Ishikawa (cell line): ENCODE data around the gene EHBP1L1.

Experiments used
- CEBPB ChIP-seq: IDR thresholded peaks from 2 replicates; pipeline ENCODE4 v1.6.1; 2012
- CREB1 ChIP-seq: IDR thresholded peaks from 2 replicates; pipeline ENCODE4 v1.6.1; 2012; ENCODE audit warnings: low read depth
- EGR1 ChIP-seq: IDR thresholded peaks from 2 replicates; pipeline ENCODE4 v1.6.1; 2012
- EP300 ChIP-seq: IDR thresholded peaks from 2 replicates; pipeline ENCODE4 v1.6.1; 2012; ENCODE audit warnings: borderline replicate concordance
- FOXM1 ChIP-seq: IDR thresholded peaks from 2 replicates; pipeline ENCODE4 v1.6.1; 2012; ENCODE audit warnings: low read depth, borderline replicate concordance
- MAX ChIP-seq: IDR thresholded peaks from 2 replicates; pipeline ENCODE4 v1.6.1; 2012
- NFIC ChIP-seq: IDR thresholded peaks from 2 replicates; pipeline ENCODE4 v1.6.1; 2012
- RAD21 ChIP-seq: IDR thresholded peaks from 2 replicates; pipeline ENCODE4 v1.6.1; 2012; ENCODE audit warnings: low read depth
- REST ChIP-seq: IDR thresholded peaks from 2 replicates; pipeline ENCODE4 v1.6.1; 2012; ENCODE audit warnings: low read depth, mild to moderate bottlenecking
- TAF1 ChIP-seq: IDR thresholded peaks from 2 replicates; pipeline ENCODE4 v1.6.1; 2012; ENCODE audit warnings: low read depth, mild to moderate bottlenecking
- TCF12 ChIP-seq: IDR thresholded peaks from 2 replicates; pipeline ENCODE4 v1.6.1; 2012; ENCODE audit warnings: low read depth
- TEAD4 ChIP-seq: IDR thresholded peaks from 2 replicates; pipeline ENCODE4 v1.6.1; 2012
- USF1 ChIP-seq: IDR thresholded peaks from 2 replicates; pipeline ENCODE4 v1.6.1; 2012
- YY1 ChIP-seq: IDR thresholded peaks from 2 replicates; pipeline ENCODE4 v1.6.1; 2012; ENCODE audit warnings: low read depth
- ZBTB7A ChIP-seq: IDR thresholded peaks from 2 replicates; pipeline ENCODE4 v1.6.1; 2012; ENCODE audit warnings: low read depth

Gene EHBP1L1

GRCh38 chr11:65538232-65538914 lies 37.5 kb upstream of the EHBP1L1 start:
- TF ChIP-seq FOXM1 (no peak), YY1 (no peak), TEAD4 (no peak), MAX (no peak), NFIC (no peak), USF1 (no peak), CEBPB (no peak), REST (no peak), RAD21 (no peak), TAF1 (no peak)

- no peak for TF ChIP-seq CEBPB
- no peak for TF ChIP-seq TAF1
- no peak for TF ChIP-seq TCF12
- no peak for TF ChIP-seq TEAD4
- TF ChIP-seq FOXM1, result no peak
Measured at GRCh38 chr11:65538915-65539743, 36.7 kb upstream of the EHBP1L1 start.

- peak; percentile 83; the same call in 1 of the 2 replicates for TF ChIP-seq MAX
- no peak for TF ChIP-seq TEAD4
- peak; percentile 97 for TF ChIP-seq USF1
Measured at GRCh38 chr11:65539744-65540289, 36.0 kb upstream of the EHBP1L1 start.

- TF ChIP-seq CREB1 (no peak), FOXM1 (no peak), USF1 (peak; percentile 70), ZBTB7A (peak; percentile 18; the same call in 1 of the 2 replicates), RAD21 (peak; percentile 86), YY1 (peak; percentile 28; the same call in 1 of the 2 replicates), MAX (peak; percentile 74), EP300 (no peak), NFIC (peak; percentile 36), EGR1 (peak; percentile 96), TAF1 (peak; percentile 51; the same call in 1 of the 2 replicates), TCF12 (no peak; the same call in 1 of the 2 replicates), CEBPB (no peak), REST (no peak), TEAD4 (peak; percentile 76)
Measured at GRCh38 chr11:65540290-65541092, 35.4 kb upstream of the EHBP1L1 start.
